ENCODE results near the gene PTGER1. TPM values are rescaled to one million over a fixed set of nuclear protein-coding genes. Genes with fewer than 3 reads are reported as not detected.
A peak's percentile ranks its signal among the peaks of the same experiment; 100 is the strongest.

The PTGER1 gene
- total and polyA plus RNA-seq, 4 donors = 0.11 to 0.63 (median 0.54) TPM; not detected in 1

GRCh38 chr19:14434543-14435319 is 40.4 kb downstream of the PTGER1 start:
- H3K27ac ChIP-seq (ENCODE audit: low read depth, low read length) = peak overlapping the region; percentile 61
- DNase-seq (ENCODE audit: low read depth in 4 of 6, low spot score in 6 of 6) = peak in 1 of 6 donors; percentile 23
- peaks cover 41% of the 10 kb centered on the region for H3K4me1 ChIP-seq (ENCODE audit: control insufficient read depth, insufficient read depth, low read length)
- no peaks in the 10 kb centered on the region for H3K27me3 ChIP-seq (ENCODE audit: control insufficient read depth, insufficient read depth, low read length)
- peaks cover 22% of the 10 kb centered on the region for H3K36me3 ChIP-seq (ENCODE audit: control insufficient read depth, insufficient read depth, low read length)
- peak overlapping the region; percentile 51 for H3K4me3 ChIP-seq (ENCODE audit: low read depth, low read length)
- WGBS (ENCODE audit: insufficient coverage) = 52% methylated on average over 23 of the region's 23 CpGs
- H3K9me3 ChIP-seq (ENCODE audit: control insufficient read depth, insufficient read depth, low read length) = no peaks in the 10 kb centered on the region

GRCh38 chr19:14433554-14434501 is 41.3 kb downstream of the PTGER1 start:
- no peaks in the 10 kb centered on the region for H3K9me3 ChIP-seq (ENCODE audit: control insufficient read depth, insufficient read depth, low read length)
- peaks cover 32% of the 10 kb centered on the region for H3K4me1 ChIP-seq (ENCODE audit: control insufficient read depth, insufficient read depth, low read length)
- H3K27me3 ChIP-seq (ENCODE audit: control insufficient read depth, insufficient read depth, low read length) = no peaks in the 10 kb centered on the region
- H3K36me3 ChIP-seq (ENCODE audit: control insufficient read depth, insufficient read depth, low read length) = peaks cover 18% of the 10 kb centered on the region
- WGBS (ENCODE audit: insufficient coverage) = 1% methylated on average over 33 of the region's 52 CpGs
- peak overlapping the region; percentile 61 for H3K27ac ChIP-seq (ENCODE audit: low read depth, low read length)
- DNase-seq (ENCODE audit: low read depth in 4 of 6, low spot score in 6 of 6) = peak in 2 of 6 donors; percentile 38 to 49
- H3K4me3 ChIP-seq (ENCODE audit: low read depth, low read length) = peak overlapping the region; percentile 51

GRCh38 chr19:14432791-14433553 is 42.2 kb downstream of the PTGER1 start, which contains the start of gene PKN1:
TSS of gene PKN1 (plus strand) at chr19:14433306. CDS start at chr19:14433522, 216 bp downstream.
- Histone ChIP-seq H3K27ac (ENCODE audit: low read depth, low read length) (peak within 1 kb of the TSS; percentile 75), H3K27me3 (ENCODE audit: control insufficient read depth, insufficient read depth, low read length) (no peaks in the 10 kb centered on the region), H3K4me1 (ENCODE audit: control insufficient read depth, insufficient read depth, low read length) (peaks cover 32% of the 10 kb centered on the region), H3K9me3 (ENCODE audit: control insufficient read depth, insufficient read depth, low read length) (no peaks in the 10 kb centered on the region), H3K4me3 (ENCODE audit: low read depth, low read length) (peak within 1 kb of the TSS; percentile 69), H3K36me3 (ENCODE audit: control insufficient read depth, insufficient read depth, low read length) (peaks cover 16% of the 10 kb centered on the region)
- DNase-seq (ENCODE audit: low read depth in 4 of 6, low spot score in 6 of 6) = peak in 5 of 6 donors; percentile 21 to 86 (median 56)
- under 1% methylated on average over 85 of the region's 85 CpGs for WGBS (ENCODE audit: insufficient coverage)

- Histone ChIP-seq H3K4me3 (ENCODE audit: low read depth, low read length) (no peak overlapping the region), H3K4me1 (ENCODE audit: control insufficient read depth, insufficient read depth, low read length) (peaks cover 32% of the 10 kb centered on the region), H3K36me3 (ENCODE audit: control insufficient read depth, insufficient read depth, low read length) (peaks cover 10% of the 10 kb centered on the region), H3K27ac (ENCODE audit: low read depth, low read length) (no peak overlapping the region), H3K27me3 (ENCODE audit: control insufficient read depth, insufficient read depth, low read length) (no peaks in the 10 kb centered on the region), H3K9me3 (ENCODE audit: control insufficient read depth, insufficient read depth, low read length) (no peaks in the 10 kb centered on the region)
- DNase-seq (ENCODE audit: low read depth in 4 of 6, low spot score in 6 of 6) = no peak
- WGBS (ENCODE audit: insufficient coverage) = 79% methylated on average over 1 of the region's 3 CpGs
Measured at GRCh38 chr19:14430712-14431111, 44.4 kb downstream of the PTGER1 start.

GRCh38 chr19:14428882-14429416 is 46.2 kb downstream of the PTGER1 start:
- WGBS (ENCODE audit: insufficient coverage) = 100% methylated on average over 1 of the region's 4 CpGs

GRCh38 chr19:14427461-14427860 is 47.7 kb downstream of the PTGER1 start:
- no peak for DNase-seq (ENCODE audit: low read depth in 4 of 6, low spot score in 6 of 6)
- peaks cover 10% of the 10 kb centered on the region for H3K4me1 ChIP-seq (ENCODE audit: control insufficient read depth, insufficient read depth, low read length)
- no CpG with 5 or more reads among the region's 2 CpGs for WGBS (ENCODE audit: insufficient coverage)
- H3K27me3 ChIP-seq (ENCODE audit: control insufficient read depth, insufficient read depth, low read length) = no peaks in the 10 kb centered on the region
- no peak overlapping the region for H3K27ac ChIP-seq (ENCODE audit: low read depth, low read length)
- H3K36me3 ChIP-seq (ENCODE audit: control insufficient read depth, insufficient read depth, low read length) = no peaks in the 10 kb centered on the region
- H3K4me3 ChIP-seq (ENCODE audit: low read depth, low read length) = no peak overlapping the region
- H3K9me3 ChIP-seq (ENCODE audit: control insufficient read depth, insufficient read depth, low read length) = no peaks in the 10 kb centered on the region

More at GRCh38 chr19:14428882-14429416, 46.2 kb downstream of the PTGER1 start:
- H3K27ac ChIP-seq (ENCODE audit: low read depth, low read length) = no peak overlapping the region
- H3K27me3 ChIP-seq (ENCODE audit: control insufficient read depth, insufficient read depth, low read length) = no peaks in the 10 kb centered on the region
- no peak overlapping the region for H3K4me3 ChIP-seq (ENCODE audit: low read depth, low read length)
- H3K9me3 ChIP-seq (ENCODE audit: control insufficient read depth, insufficient read depth, low read length) = no peaks in the 10 kb centered on the region
- peaks cover 19% of the 10 kb centered on the region for H3K4me1 ChIP-seq (ENCODE audit: control insufficient read depth, insufficient read depth, low read length)
- DNase-seq (ENCODE audit: low read depth in 4 of 6, low spot score in 6 of 6) = no peak
- no peaks in the 10 kb centered on the region for H3K36me3 ChIP-seq (ENCODE audit: control insufficient read depth, insufficient read depth, low read length)

- no peaks in the 10 kb centered on the region for H3K27me3 ChIP-seq (ENCODE audit: control insufficient read depth, insufficient read depth, low read length)
- H3K9me3 ChIP-seq (ENCODE audit: control insufficient read depth, insufficient read depth, low read length) = no peaks in the 10 kb centered on the region
- no peaks in the 10 kb centered on the region for H3K36me3 ChIP-seq (ENCODE audit: control insufficient read depth, insufficient read depth, low read length)
- H3K27ac ChIP-seq (ENCODE audit: low read depth, low read length) = no peak overlapping the region
- no peaks in the 10 kb centered on the region for H3K4me1 ChIP-seq (ENCODE audit: control insufficient read depth, insufficient read depth, low read length)
- H3K4me3 ChIP-seq (ENCODE audit: low read depth, low read length) = no peak overlapping the region
- WGBS (ENCODE audit: insufficient coverage) = 86% methylated on average over 4 of the region's 7 CpGs
- no peak for DNase-seq (ENCODE audit: low read depth in 4 of 6, low spot score in 6 of 6)
Measured at GRCh38 chr19:14425696-14426138, 49.4 kb downstream of the PTGER1 start.

All from spinal cord (tissue), 10 donors.